Superior temporal gyrus (tissue), 1 donor: Measurements from ENCODE around the gene LPP.

Source experiments
- DNase-seq: peaks from one replicate; pipeline ENCODE4 v3.0.0-alpha.2; 2016; ENCODE audit errors: extremely low spot score

LPP gene

DNA sequence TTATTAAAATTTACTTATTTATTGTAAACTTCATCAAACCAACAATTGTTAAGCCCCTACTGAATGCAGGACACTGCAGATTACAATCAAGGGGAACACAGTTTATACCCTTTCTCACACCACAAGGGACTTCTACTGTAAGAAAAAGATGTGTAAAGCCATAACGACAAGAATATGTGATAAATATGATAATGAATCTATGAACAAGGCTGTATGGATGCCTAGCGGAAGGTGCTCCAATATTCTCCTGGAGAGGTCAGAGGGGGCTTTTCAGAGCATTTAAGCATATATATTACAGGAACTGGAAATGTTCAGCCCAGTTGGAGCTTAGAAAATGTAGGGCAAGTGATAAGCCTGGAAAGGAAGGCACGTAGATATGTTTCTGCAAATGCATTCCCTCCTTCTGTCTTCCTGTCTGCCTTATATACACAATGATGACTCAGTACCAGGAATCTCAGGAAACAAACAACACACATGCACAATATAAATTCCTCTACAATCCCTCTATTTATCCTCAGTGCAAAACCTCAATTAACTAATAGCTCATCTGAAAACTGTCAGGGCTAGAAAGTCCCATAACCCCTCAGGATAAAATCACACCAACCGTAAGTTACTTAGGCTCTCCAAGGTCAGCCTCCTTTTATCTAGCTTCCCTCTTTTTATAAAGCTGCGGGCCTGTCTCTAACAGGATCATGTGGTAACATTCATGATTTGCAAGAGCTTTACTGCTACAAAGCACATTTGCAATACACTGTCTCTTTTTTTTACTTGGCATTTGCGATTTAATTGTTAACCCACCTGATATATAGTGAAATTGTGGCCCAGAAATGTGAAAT lies 393.1 kb downstream of the LPP start:
- DNase-seq, result no peak

DNA sequence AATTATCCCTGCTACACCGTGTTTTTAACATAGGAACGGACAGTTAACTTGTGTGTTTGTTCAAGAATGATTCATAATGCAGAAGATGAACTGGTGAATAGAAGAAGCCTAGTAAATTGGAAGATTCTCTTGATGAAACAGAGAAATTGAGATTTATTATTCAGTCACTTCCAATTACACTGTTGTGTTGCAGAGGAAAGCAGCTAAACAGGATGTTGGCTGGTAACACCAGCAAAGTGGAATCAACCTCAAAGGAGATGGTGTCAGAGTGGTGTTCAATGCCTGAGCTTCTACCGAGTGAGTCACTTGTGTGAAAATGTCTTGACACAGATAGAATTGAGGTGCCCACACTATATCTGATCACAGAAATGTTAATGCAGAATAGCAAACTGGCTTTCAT lies 399.6 kb downstream of the LPP start:
- DNase-seq, result no peak

DNA sequence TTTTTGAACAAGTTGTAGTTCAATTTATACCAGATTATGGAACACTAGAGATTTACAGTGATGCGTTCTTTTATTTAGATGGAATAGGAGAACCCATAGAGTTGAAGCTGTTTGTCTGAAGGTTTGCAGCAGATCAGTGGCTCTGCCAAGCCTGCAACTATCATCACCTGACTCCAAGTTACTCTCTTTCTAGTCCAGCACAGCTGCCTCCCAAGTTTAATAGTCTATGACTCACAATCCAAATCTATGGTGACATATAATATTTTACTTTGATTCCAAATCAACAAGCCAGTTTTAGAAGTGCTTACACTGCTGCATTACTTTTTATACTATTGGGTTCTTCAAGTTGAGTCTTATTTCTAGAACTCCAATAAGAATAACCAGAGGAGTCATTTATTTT lies 400.4 kb downstream of the LPP start:
- DNase-seq, result no peak

DNA sequence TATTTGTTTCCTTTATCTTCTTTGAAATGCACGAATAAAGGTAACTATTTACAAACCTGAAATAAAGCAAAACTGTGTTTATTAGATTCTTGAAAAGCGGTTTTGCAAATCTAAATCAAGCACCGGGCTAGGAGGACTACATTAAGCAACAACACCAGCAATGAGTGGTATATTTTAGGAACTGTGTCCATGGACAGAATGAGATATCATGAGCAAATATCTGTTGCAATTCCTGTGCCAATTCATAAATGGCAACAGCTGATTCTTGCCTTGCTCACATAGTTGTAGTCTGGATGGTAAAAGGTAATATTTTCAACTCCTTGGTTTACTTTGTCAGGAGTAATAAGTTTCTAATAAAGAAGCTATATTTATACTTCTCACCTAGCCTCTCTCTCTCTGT lies 403.3 kb downstream of the LPP start:
- DNase-seq, result no peak

DNA sequence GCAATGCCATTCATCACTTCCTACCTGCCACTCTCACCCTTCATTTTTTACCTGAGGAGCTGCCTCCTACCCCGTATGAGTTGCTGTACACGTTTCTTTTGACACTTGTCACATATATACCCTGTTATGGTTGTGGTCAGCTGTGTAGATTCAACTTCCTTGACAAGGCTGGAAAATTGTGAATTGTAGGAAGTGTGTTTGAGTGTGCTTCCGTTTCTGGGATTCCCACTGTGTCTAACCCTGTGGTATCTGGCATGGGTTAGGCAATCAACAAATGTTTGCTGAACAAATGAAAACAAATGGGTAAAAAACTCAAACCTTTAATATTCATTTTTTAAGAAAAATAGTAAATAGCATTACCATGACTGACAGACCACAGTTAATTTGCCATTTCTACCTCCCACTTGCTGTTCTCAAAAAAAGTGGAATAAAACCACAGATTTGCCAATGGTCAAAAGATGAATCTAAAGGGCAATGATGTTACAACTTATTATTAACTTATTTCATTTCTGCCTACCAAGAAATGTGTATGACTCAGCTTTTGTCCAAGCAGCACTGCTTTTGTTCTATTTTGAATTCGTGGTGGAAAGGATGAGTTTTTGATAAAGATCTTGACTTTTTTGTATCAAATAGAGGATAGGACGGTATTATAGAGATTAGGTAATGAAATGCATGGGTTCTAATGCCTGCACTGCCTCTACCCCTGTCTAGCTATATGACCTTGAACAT lies 404.6 kb downstream of the LPP start:
- DNase-seq, result no peak

DNA sequence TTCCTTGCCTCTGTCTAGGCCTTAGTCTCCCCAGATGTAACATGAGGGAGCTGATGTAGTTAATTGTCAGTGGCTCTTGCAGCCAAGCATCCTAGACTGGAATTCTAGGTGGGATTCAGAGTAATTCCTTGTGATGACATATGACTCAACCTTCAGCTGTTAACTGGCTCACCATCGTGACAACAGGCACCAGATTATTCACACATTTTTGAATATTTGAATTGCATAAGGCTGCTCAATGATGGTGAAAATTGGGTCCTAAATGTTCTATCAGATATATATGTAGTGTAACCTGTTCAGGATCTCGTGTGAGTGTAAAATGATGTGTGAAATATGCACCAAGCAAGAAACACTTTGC lies 405.1 kb downstream of the LPP start:
- DNase-seq, result no peak

DNA sequence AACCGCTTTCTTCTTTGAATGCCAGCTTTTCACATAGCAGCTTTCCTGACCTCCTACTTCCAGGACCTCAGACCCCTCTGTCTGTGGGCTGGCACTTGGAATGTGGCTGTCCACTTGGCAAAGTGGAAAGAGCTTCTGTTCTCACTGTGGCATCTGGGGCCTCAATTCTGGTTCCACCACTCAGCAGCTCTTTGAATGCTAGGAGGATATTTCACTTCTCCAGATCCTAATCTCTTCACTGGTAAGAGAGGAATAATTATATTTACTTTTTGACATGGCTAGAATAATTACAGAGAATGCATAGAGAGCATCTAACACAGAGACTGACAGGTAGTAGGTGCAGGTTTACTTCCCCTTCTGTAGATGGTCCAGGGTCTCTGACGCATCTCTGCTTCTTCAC lies 405.9 kb downstream of the LPP start:
- no peak for DNase-seq

DNA sequence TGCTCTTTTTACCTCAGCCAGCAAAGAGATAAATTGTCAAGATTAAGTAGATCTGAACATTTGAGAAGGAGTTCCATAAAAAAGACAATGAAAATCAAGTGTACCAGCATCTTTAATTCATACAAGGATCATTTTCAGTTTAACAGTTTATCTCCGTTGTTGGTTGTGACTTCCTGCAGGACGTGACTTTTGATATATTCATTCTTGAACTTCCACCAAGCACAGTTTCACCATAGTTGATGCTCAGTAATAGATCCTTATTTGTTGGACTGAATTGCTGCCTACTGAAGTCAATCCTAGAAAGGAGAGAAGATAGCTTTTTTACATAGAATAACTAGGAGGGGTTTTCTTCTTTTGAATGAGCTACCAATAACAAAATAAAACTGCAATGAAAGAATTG lies 408.2 kb downstream of the LPP start:
- DNase-seq, result no peak

DNA sequence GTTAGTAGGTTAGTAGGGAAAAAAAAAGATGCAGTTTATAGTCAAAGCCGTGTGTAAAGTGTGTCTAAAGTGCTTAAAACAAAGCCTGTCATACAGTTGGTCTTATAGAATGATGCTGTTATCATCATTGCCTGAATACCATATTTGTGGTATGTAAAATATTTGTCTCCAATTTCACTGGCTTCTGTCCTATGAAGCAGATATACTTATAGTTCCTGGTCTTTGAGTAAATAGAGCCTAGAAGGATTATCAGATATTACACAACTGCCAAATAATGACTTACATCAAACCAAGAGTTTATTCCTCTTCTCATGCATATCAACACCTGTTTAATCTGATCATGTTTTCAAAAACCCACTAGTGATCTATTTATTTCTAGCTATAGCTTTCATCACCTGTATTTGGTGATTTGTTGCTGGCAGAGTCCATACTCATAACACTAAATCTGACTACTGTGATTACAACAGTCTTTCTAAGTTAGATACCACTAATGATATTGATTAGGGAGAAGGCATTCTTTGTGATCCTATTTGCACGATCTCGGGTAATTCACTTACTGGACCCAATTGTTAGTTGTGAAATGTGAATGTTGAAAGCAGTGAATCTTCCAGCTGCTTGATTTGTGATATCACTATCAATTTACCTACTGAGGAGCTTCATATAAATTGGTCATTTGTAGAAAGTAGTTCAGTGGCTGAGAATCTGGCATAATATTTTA lies 413.7 kb downstream of the LPP start:
- DNase-seq, result no peak

DNA sequence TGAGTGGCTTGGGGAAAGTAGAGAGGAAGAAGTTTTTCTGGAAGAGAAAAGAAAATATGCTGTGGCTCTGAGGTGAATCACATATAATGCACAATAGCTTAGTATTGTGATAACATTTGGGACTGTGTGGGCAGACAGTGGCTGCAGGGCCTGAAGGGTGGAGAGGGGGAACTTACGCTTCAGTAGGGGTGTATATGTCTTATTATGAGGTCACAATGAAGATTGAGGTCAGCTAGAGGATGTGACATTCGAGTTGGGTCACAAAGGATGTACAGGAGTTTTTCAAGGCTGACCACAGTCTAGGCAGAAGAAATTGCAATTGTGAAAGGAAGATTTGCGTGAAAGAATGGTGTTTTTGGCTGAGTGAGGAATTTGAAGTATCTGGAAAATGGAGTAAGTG lies 414.8 kb downstream of the LPP start:
- DNase-seq, result no peak

DNA sequence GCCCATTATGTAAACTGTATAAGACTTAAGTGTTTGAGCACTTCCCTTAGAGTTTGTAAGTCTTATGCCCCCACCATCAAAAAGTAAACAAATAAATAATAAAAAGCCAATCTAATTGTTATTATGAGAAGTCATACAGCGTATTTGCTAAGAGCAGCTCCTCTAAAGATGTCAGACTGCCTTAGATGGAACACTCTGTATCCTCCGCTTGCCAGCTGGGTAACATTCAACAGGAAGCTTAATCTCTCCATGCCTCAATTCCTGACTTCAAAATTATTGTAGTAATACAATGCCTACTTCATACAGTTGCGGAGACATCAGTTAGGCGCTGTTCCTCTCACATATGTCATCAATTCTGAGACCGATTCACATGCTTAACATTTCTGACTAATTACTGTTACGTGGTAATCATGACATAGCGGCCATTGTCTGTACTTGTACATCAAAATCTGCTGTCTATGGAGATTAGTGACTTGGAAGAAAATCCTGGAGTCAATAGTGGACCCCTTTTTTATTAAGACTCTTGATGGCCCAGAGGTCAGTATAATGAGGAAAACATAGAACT lies 417.7 kb downstream of the LPP start:
- DNase-seq, result no peak

DNA sequence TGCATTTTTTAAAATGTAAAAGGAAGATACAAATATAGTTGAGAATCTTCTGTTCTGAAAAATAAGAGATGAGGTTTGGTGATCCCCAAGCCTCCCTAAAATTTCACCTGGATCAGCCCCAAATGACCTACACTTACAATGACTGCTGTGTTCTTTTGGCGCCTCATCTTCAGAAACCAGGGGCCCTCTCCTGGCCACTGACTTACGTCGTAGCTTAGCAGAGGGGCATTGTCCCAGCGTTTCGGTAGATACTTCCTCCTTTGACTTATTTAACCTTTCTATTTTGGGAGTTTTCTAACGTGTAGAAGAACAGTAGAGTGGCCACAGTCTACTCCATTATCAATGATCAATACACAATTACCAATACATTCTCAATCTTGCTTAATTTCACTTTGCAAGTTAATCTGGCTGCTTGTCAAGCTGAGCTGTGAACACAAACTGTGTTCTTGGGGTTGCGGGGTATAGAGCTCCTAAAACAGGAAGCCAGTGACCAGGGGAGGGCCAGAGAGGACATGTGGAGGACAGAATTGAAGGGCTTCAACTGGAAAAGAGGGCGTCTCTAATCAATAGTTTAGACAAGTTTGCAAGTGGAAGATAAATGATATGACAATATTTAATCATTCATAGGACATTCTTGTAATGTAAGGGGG lies 419.5 kb downstream of the LPP start:
- no peak for DNase-seq

DNA sequence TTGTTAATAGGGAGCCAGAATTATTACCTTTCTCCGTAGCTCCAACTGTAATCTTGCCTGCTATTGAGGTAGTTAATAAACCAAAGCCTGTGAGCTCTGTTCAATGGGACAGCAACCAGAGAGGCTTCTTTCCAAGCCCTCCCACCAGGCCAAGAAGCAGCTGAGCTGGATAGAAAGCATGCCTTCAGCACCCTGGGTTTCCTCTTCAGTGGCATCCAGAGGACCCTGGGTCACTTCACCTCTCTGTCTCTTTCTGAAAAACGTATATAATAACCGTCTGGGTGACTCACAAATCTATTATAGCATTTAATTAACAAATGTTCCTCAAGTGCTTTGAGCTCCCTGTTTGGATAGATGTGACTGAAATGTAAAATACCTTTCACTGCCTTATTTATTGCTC lies 420.0 kb downstream of the LPP start:
- no peak for DNase-seq

DNA sequence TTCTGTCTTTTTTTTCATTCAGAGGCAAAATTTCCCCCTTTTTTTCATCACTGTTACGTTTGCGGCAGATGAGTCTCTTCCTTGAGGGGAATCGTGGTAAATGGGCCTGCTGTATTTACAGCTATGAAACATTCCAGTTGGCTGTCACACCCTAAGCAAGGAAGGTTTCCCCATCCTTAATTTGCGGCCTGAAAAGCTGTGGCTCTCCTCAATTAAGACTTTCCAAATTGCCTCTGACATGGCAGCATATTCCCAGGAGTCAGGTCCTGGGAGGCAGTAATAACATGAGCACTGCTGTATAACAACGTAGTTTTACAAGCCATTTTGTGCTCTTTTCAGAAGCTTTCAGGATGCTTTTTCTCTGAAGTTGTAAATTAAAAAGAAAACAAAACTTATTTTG lies 420.9 kb downstream of the LPP start:
- DNase-seq, result no peak

DNA sequence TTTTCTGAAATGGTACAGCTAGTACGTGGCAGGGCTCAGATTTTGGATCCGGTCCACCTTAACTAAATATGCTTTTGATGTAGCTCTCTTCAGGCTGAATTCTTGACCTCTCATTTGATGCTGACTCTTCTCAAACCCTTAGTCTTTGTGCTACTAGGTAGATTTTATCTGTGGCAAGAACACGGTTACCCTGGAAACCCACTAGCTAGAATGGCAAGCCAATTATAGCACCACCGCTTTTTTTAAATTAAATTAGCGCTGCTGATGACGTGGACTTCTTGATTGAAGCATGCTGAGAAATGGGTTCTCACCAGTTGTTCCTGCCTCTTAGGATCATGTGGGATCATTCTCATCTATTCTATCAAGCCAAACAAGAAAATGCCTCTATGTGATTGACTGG lies 421.5 kb downstream of the LPP start:
- DNase-seq, result no peak

DNA sequence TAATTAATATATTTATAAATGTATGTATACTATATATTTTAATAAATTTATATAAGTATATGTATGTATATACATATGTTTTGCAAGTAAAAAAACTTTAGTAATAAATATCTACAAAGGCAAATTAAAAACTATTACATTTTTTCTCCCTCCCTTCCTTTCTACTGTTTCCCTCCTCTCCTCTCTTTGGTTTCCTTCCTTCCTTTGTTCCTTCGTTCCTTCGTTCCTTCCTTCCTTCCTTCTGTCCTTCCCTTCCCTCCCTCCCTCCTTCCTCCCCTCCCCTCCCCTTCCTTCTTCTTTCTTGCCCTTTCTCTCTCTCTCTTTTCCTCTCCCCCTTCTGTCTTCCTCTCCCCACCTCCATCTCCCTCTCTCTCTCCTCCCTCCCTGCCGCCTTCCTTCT lies 423.6 kb downstream of the LPP start:
- no peak for DNase-seq

DNA sequence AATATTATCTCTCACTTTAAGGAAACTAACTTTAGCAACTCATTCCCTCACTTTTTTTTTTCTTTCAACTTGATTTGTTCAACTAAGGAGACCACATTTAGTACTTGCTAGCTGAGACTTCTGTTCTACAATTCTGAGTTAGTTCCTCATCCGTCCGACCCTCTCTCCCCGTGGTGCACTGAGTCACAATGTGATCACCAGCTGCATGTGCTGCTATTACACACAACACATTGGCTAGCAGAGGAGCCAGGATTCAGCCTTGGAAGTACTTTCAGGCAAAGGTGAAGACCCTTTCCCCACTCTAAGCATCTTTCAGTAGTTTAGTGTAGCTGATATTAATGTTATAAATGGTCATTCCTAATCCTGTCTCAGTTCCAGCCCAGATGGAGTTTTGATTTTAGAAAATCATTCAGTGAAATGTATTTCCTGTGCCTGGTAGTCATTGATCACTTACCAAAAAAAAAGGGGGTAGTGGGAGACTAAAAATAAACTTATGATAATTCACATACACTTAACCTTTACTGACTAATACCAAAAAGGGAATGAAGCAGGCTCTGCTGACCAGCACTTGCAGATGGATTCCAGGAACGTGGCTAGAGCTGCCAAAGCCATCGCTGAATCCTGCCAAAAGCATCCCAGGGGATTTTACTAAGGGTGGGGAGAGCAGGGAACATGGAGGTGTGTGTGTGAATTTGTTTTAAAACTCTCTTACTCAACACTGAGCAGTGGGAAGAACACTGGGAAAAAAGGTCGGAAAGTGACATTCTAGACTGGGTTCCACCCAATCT lies 424.8 kb downstream of the LPP start:
- no peak for DNase-seq

DNA sequence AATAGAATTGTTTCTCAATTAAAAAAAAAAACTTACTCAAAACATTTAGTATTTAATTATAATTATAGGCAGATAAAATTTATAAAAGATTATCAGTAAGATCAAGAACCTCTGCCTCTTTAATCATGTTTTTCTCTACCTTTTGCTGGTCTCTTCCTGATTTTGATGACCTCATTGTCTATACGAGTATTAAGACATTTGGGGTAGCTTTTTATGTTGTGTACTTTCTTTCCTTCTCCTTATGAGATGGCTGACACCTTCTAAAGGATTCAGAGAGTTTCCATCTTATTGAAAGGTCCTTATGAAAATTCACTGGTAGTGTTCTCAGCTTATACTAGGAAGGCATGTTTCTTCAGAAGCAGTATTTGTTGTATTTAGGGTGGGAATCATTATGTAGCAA lies 426.3 kb downstream of the LPP start:
- no peak for DNase-seq

DNA sequence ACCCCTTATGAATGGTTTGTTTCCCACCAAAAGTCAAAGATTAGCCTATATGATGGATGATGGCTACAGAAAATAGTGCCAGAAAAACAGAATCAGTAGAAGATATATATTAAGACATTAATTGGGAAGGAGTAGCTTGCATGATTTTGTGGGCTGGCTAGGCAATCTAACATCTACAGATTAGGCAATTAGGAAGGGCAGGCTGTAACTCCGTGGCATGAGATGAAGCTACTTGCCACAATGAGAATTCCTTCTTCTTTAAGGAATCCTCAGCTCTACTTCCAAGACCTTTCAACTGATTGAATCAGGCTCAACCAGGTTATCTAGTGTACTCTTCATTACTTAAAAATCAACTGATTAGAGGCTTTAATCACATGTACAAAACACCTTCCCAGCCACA lies 426.7 kb downstream of the LPP start:
- DNase-seq, result no peak

DNA sequence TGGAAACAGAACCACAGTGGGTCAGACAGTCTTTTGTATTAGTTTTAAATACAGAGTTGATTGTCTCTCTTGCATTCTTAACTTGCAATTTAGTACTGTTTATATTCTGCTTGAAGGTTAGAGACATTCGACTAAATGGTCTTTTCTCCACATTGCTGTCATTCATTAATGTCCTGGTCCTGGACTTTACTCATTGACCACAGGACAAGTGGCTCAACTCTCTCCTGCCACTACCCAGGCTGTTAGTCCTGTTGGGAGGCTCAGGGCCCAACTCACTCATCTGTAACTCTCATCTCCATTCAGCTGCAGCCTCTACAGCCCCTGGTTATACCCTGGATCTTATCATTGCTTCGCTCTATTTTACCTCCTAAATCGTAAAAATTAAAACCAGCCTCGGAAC lies 427.4 kb downstream of the LPP start:
- no peak for DNase-seq

DNA sequence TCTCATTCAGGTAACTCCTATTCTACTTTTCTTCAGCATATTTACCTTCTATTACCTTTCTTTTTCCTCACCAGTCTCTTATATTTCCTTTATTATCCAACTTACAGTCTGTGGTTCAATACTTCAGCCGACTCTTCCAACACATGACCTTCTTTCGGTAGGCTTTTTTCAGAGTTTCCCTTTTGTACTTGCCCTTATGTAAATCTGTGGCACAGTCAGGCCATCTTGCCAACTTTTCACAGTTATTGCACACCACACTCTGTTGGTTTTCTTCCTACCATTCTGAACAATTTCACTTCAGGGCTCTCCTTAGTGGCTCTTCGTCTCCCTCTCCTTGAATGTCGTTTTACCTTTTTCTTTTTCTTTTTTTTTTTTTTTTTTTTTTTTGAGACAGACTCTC lies 427.8 kb downstream of the LPP start:
- no peak for DNase-seq
